ENCODE data around the gene VPS41. TPM values are rescaled to one million over a fixed set of nuclear protein-coding genes. Genes with fewer than 3 reads are reported as not detected.

VPS41 gene
- total and polyA plus RNA-seq, 10 of the 15 experiments (the other 5 are each of a cell fraction or from before 2014, with no cell fraction given): 15.3 to 63.2 (median 47.0) TPM

- H3K36me3 ChIP-seq (ENCODE audit: control insufficient read depth in 2 of 2, insufficient read depth in 2 of 2, low read length in 1 of 2): peaks cover 3 to 9% of the 10 kb centered on the region in 2 experiments; a peak in 3 of 4 replicates
- FAIRE-seq (no peak), DNase-seq (ENCODE audit: low read depth, low spot score) (no peak), ATAC-seq (no peak)
- BruUV-seq (replicated peaks): no TSS peak
- ChIA-PET SMC1A (ENCODE audit: uncharacterized antibody, unreplicated experiment) (interaction anchor here (1.0 kb wide), 1 partner anchor 12 kb away, joined by 3 read pairs; no protein-coding TSS in a partner anchor), RAD21 (ENCODE audit: unreplicated experiment) (no interaction called here), POLR2A (no interaction called here), CTCF (no interaction called here)
- no peak overlapping the region for H3K4me2 ChIP-seq (ENCODE audit: control insufficient read depth, insufficient read depth)
- H4K20me1 ChIP-seq (ENCODE audit: control insufficient read depth, insufficient read depth): no peaks in the 10 kb centered on the region
- H3K27ac ChIP-seq (ENCODE audit: control insufficient read depth, insufficient read depth): no peak overlapping the region
- intact Hi-C loops (cut with micrococcal nuclease; ENCODE audit: unreplicated experiment): no loop called here
- H3K79me2 ChIP-seq (ENCODE audit: control insufficient read depth, insufficient read depth, low read length): no peaks in the 10 kb centered on the region
- TF ChIP-seq BRCA1 (IDR thresholded peaks at IDR 0.05; ENCODE audit: low read depth, low read length) (no peak), HDGF (IDR thresholded peaks at IDR 0.05) (no peak), RB1 (IDR thresholded peaks at IDR 0.05; ENCODE audit: borderline replicate concordance) (no peak), JUND (IDR thresholded peaks at IDR 0.05; ENCODE audit: low read depth, low read length) (no peak), IRF5 (IDR thresholded peaks at IDR 0.05; ENCODE audit: borderline replicate concordance) (no peak), TCF7 (IDR thresholded peaks at IDR 0.05; ENCODE audit: borderline replicate concordance) (no peak), RUNX3 (IDR thresholded peaks at IDR 0.05; ENCODE audit: low read length) (no peak), NR2C2 (IDR thresholded peaks at IDR 0.05; ENCODE audit: borderline replicate concordance, control insufficient read depth, insufficient read length, low read depth) (no peak)
- no peak overlapping the region for H3K9ac ChIP-seq (ENCODE audit: control insufficient read depth, insufficient read depth, low read length)
- in situ Hi-C loops (cut with MboI): no loop called here
- no peaks in the 10 kb centered on the region for H3K4me1 ChIP-seq (ENCODE audit: control insufficient read depth, insufficient read depth, low read length)
- H3K4me3 ChIP-seq: no peak overlapping the region
- no peaks in the 10 kb centered on the region for H3K9me3 ChIP-seq (replicated peaks; ENCODE audit: control insufficient read depth, insufficient read depth, low read length)
- WGBS (ENCODE audit: insufficient coverage, insufficient replicate concordance, low lambda C conversion rate, missing lambda C conversion rate): 100% methylated on average over 1 of the region's 1 CpG
- H3K27me3 ChIP-seq (replicated peaks in 1 of 2; ENCODE audit: control insufficient read depth in 2 of 2, insufficient read depth in 2 of 2, low read length in 1 of 2): no peaks in the 10 kb centered on the region
- no peak overlapping the region for H2AFZ ChIP-seq (ENCODE audit: control insufficient read depth, low read depth, low read length)
Measured at GRCh38 chr7:38743899-38744298, 165.1 kb downstream of the VPS41 start.
